ENCODE measurements around the gene CADM1. TPM values are rescaled to one million over a fixed set of nuclear protein-coding genes. Genes with fewer than 3 reads are reported as not detected.

Gene CADM1
- polyA plus RNA-seq, 2 donors: 1.9 to 3.8 TPM

- no peak overlapping the region for H3K27ac ChIP-seq (ENCODE audit: low read depth in 2 of 2, low read length in 1 of 2)
- no peak overlapping the region for H3K4me3 ChIP-seq (ENCODE audit: low read depth in 1 of 2, low read length in 2 of 2)
- no peaks in the 10 kb centered on the region for H3K9me3 ChIP-seq (ENCODE audit: control insufficient read depth in 2 of 2, insufficient read depth in 1 of 2, low read depth in 1 of 2, low read length in 1 of 2)
- WGBS, 2 donors: 84 to 87% methylated on average over 5 of the region's 5 CpGs
- H3K4me1 ChIP-seq (ENCODE audit: control insufficient read depth in 2 of 2, insufficient read depth in 2 of 2, low read length in 1 of 2): no peaks in the 10 kb centered on the region
- H3K36me3 ChIP-seq (ENCODE audit: control insufficient read depth in 2 of 2, insufficient read depth in 2 of 2, low read length in 1 of 2): no peaks in the 10 kb centered on the region
- no peaks in the 10 kb centered on the region for H3K27me3 ChIP-seq (ENCODE audit: control insufficient read depth in 1 of 2, insufficient read depth in 2 of 2, low read length in 2 of 2)
Measured at GRCh38 chr11:115184901-115185300, 319.3 kb downstream of the CADM1 start.

GRCh38 chr11:115183830-115184229, 320.4 kb downstream of the CADM1 start:
- H3K36me3 ChIP-seq (ENCODE audit: control insufficient read depth in 2 of 2, insufficient read depth in 2 of 2, low read length in 1 of 2): no peaks in the 10 kb centered on the region
- no peaks in the 10 kb centered on the region for H3K27me3 ChIP-seq (ENCODE audit: control insufficient read depth in 1 of 2, insufficient read depth in 2 of 2, low read length in 2 of 2)
- no peak overlapping the region for H3K27ac ChIP-seq (ENCODE audit: low read depth in 2 of 2, low read length in 1 of 2)
- no peak overlapping the region for H3K4me3 ChIP-seq (ENCODE audit: low read depth in 1 of 2, low read length in 2 of 2)
- no peaks in the 10 kb centered on the region for H3K9me3 ChIP-seq (ENCODE audit: control insufficient read depth in 2 of 2, insufficient read depth in 1 of 2, low read depth in 1 of 2, low read length in 1 of 2)
- no peaks in the 10 kb centered on the region for H3K4me1 ChIP-seq (ENCODE audit: control insufficient read depth in 2 of 2, insufficient read depth in 2 of 2, low read length in 1 of 2)
- 74 to 75% methylated on average over 6 of the region's 6 CpGs for WGBS, 2 donors

- H3K4me3 ChIP-seq (ENCODE audit: low read depth in 1 of 2, low read length in 2 of 2): no peak overlapping the region
- no peaks in the 10 kb centered on the region for H3K9me3 ChIP-seq (ENCODE audit: control insufficient read depth in 2 of 2, insufficient read depth in 1 of 2, low read depth in 1 of 2, low read length in 1 of 2)
- H3K27ac ChIP-seq (ENCODE audit: low read depth in 2 of 2, low read length in 1 of 2): no peak overlapping the region
- H3K36me3 ChIP-seq (ENCODE audit: control insufficient read depth in 2 of 2, insufficient read depth in 2 of 2, low read length in 1 of 2): no peaks in the 10 kb centered on the region
- 81 to 82% methylated on average over 4 of the region's 4 CpGs for WGBS, 2 donors
- H3K27me3 ChIP-seq (ENCODE audit: control insufficient read depth in 1 of 2, insufficient read depth in 2 of 2, low read length in 2 of 2): no peaks in the 10 kb centered on the region
- H3K4me1 ChIP-seq (ENCODE audit: control insufficient read depth in 2 of 2, insufficient read depth in 2 of 2, low read length in 1 of 2): no peaks in the 10 kb centered on the region
Measured at GRCh38 chr11:115183136-115183535, 321.1 kb downstream of the CADM1 start.

- WGBS, 2 donors: 67 to 69% methylated on average over 7 of the region's 7 CpGs
- Histone ChIP-seq H3K9me3 (ENCODE audit: control insufficient read depth in 2 of 2, insufficient read depth in 1 of 2, low read depth in 1 of 2, low read length in 1 of 2) (no peaks in the 10 kb centered on the region), H3K4me1 (ENCODE audit: control insufficient read depth in 2 of 2, insufficient read depth in 2 of 2, low read length in 1 of 2) (no peaks in the 10 kb centered on the region), H3K4me3 (ENCODE audit: low read depth in 1 of 2, low read length in 2 of 2) (no peak overlapping the region), H3K36me3 (ENCODE audit: control insufficient read depth in 2 of 2, insufficient read depth in 2 of 2, low read length in 1 of 2) (no peaks in the 10 kb centered on the region), H3K27me3 (ENCODE audit: control insufficient read depth in 1 of 2, insufficient read depth in 2 of 2, low read length in 2 of 2) (no peaks in the 10 kb centered on the region), H3K27ac (ENCODE audit: low read depth in 2 of 2, low read length in 1 of 2) (no peak overlapping the region)
Measured at GRCh38 chr11:115182282-115182955, 321.8 kb downstream of the CADM1 start.

- WGBS, 2 donors: 78 to 82% methylated on average over 12 of the region's 12 CpGs
- Histone ChIP-seq H3K9me3 (ENCODE audit: control insufficient read depth in 2 of 2, insufficient read depth in 1 of 2, low read depth in 1 of 2, low read length in 1 of 2) (no peaks in the 10 kb centered on the region), H3K36me3 (ENCODE audit: control insufficient read depth in 2 of 2, insufficient read depth in 2 of 2, low read length in 1 of 2) (no peaks in the 10 kb centered on the region), H3K4me1 (ENCODE audit: control insufficient read depth in 2 of 2, insufficient read depth in 2 of 2, low read length in 1 of 2) (no peaks in the 10 kb centered on the region), H3K27ac (ENCODE audit: low read depth in 2 of 2, low read length in 1 of 2) (no peak overlapping the region), H3K4me3 (ENCODE audit: low read depth in 1 of 2, low read length in 2 of 2) (no peak overlapping the region), H3K27me3 (ENCODE audit: control insufficient read depth in 1 of 2, insufficient read depth in 2 of 2, low read length in 2 of 2) (no peaks in the 10 kb centered on the region)
Measured at GRCh38 chr11:115181538-115181937, 322.7 kb downstream of the CADM1 start.

- no peak overlapping the region for H3K4me3 ChIP-seq (ENCODE audit: low read depth in 1 of 2, low read length in 2 of 2)
- no peaks in the 10 kb centered on the region for H3K27me3 ChIP-seq (ENCODE audit: control insufficient read depth in 1 of 2, insufficient read depth in 2 of 2, low read length in 2 of 2)
- no peaks in the 10 kb centered on the region for H3K4me1 ChIP-seq (ENCODE audit: control insufficient read depth in 2 of 2, insufficient read depth in 2 of 2, low read length in 1 of 2)
- H3K9me3 ChIP-seq (ENCODE audit: control insufficient read depth in 2 of 2, insufficient read depth in 1 of 2, low read depth in 1 of 2, low read length in 1 of 2): no peaks in the 10 kb centered on the region
- no peak overlapping the region for H3K27ac ChIP-seq (ENCODE audit: low read depth in 2 of 2, low read length in 1 of 2)
- 82 to 83% methylated on average over 7 of the region's 7 CpGs for WGBS, 2 donors
- no peaks in the 10 kb centered on the region for H3K36me3 ChIP-seq (ENCODE audit: control insufficient read depth in 2 of 2, insufficient read depth in 2 of 2, low read length in 1 of 2)
Measured at GRCh38 chr11:115180272-115180671, 323.9 kb downstream of the CADM1 start.

- Histone ChIP-seq H3K27me3 (ENCODE audit: control insufficient read depth in 1 of 2, insufficient read depth in 2 of 2, low read length in 2 of 2) (no peaks in the 10 kb centered on the region), H3K27ac (ENCODE audit: low read depth in 2 of 2, low read length in 1 of 2) (no peak overlapping the region)
Measured at GRCh38 chr11:115179636-115180035, 324.6 kb downstream of the CADM1 start.

GRCh38 chr11:115178705-115179104, 325.5 kb downstream of the CADM1 start:
- Histone ChIP-seq H3K9me3 (ENCODE audit: control insufficient read depth in 2 of 2, insufficient read depth in 1 of 2, low read depth in 1 of 2, low read length in 1 of 2) (no peaks in the 10 kb centered on the region), H3K27ac (ENCODE audit: low read depth in 2 of 2, low read length in 1 of 2) (no peak overlapping the region)
- whole genome bisulfite sequencing, 2 donors: 83 to 86% methylated on average over 14 of the region's 14 CpGs

More at GRCh38 chr11:115179636-115180035, 324.6 kb downstream of the CADM1 start:
- no peaks in the 10 kb centered on the region for H3K36me3 ChIP-seq (ENCODE audit: control insufficient read depth in 2 of 2, insufficient read depth in 2 of 2, low read length in 1 of 2)
- no peaks in the 10 kb centered on the region for H3K9me3 ChIP-seq (ENCODE audit: control insufficient read depth in 2 of 2, insufficient read depth in 1 of 2, low read depth in 1 of 2, low read length in 1 of 2)
- no peaks in the 10 kb centered on the region for H3K4me1 ChIP-seq (ENCODE audit: control insufficient read depth in 2 of 2, insufficient read depth in 2 of 2, low read length in 1 of 2)
- H3K4me3 ChIP-seq (ENCODE audit: low read depth in 1 of 2, low read length in 2 of 2): no peak overlapping the region
- 74 to 83% methylated on average over 3 of the region's 3 CpGs for WGBS, 2 donors

GRCh38 chr11:115173136-115173535, 331.1 kb downstream of the CADM1 start:
- H3K36me3 ChIP-seq (ENCODE audit: control insufficient read depth in 2 of 2, insufficient read depth in 2 of 2, low read length in 1 of 2): no peaks in the 10 kb centered on the region
- H3K4me3 ChIP-seq (ENCODE audit: low read depth in 1 of 2, low read length in 2 of 2): no peak overlapping the region
- no peaks in the 10 kb centered on the region for H3K9me3 ChIP-seq (ENCODE audit: control insufficient read depth in 2 of 2, insufficient read depth in 1 of 2, low read depth in 1 of 2, low read length in 1 of 2)
- no peaks in the 10 kb centered on the region for H3K27me3 ChIP-seq (ENCODE audit: control insufficient read depth in 1 of 2, insufficient read depth in 2 of 2, low read length in 2 of 2)
- WGBS, 2 donors: 87% methylated on average over 19 of the region's 19 CpGs
- no peak overlapping the region for H3K27ac ChIP-seq (ENCODE audit: low read depth in 2 of 2, low read length in 1 of 2)
- H3K4me1 ChIP-seq (ENCODE audit: control insufficient read depth in 2 of 2, insufficient read depth in 2 of 2, low read length in 1 of 2): no peaks in the 10 kb centered on the region

More at GRCh38 chr11:115178705-115179104, 325.5 kb downstream of the CADM1 start:
- Histone ChIP-seq H3K4me1 (ENCODE audit: control insufficient read depth in 2 of 2, insufficient read depth in 2 of 2, low read length in 1 of 2) (no peaks in the 10 kb centered on the region), H3K27me3 (ENCODE audit: control insufficient read depth in 1 of 2, insufficient read depth in 2 of 2, low read length in 2 of 2) (no peaks in the 10 kb centered on the region), H3K36me3 (ENCODE audit: control insufficient read depth in 2 of 2, insufficient read depth in 2 of 2, low read length in 1 of 2) (no peaks in the 10 kb centered on the region), H3K4me3 (ENCODE audit: low read depth in 1 of 2, low read length in 2 of 2) (no peak overlapping the region)

GRCh38 chr11:115170133-115170815, 333.9 kb downstream of the CADM1 start:
- no peaks in the 10 kb centered on the region for H3K36me3 ChIP-seq (ENCODE audit: control insufficient read depth in 2 of 2, insufficient read depth in 2 of 2, low read length in 1 of 2)
- H3K27me3 ChIP-seq (ENCODE audit: control insufficient read depth in 1 of 2, insufficient read depth in 2 of 2, low read length in 2 of 2): no peaks in the 10 kb centered on the region
- no peaks in the 10 kb centered on the region for H3K9me3 ChIP-seq (ENCODE audit: control insufficient read depth in 2 of 2, insufficient read depth in 1 of 2, low read depth in 1 of 2, low read length in 1 of 2)
- no peak overlapping the region for H3K4me3 ChIP-seq (ENCODE audit: low read depth in 1 of 2, low read length in 2 of 2)
- H3K4me1 ChIP-seq (ENCODE audit: control insufficient read depth in 2 of 2, insufficient read depth in 2 of 2, low read length in 1 of 2): no peaks in the 10 kb centered on the region
- H3K27ac ChIP-seq (ENCODE audit: low read depth in 2 of 2, low read length in 1 of 2): no peak overlapping the region
- WGBS, 2 donors: 50 to 56% methylated on average over 8 of the region's 8 CpGs
